Measurements from ENCODE around the gene PRSS56.

DNA sequence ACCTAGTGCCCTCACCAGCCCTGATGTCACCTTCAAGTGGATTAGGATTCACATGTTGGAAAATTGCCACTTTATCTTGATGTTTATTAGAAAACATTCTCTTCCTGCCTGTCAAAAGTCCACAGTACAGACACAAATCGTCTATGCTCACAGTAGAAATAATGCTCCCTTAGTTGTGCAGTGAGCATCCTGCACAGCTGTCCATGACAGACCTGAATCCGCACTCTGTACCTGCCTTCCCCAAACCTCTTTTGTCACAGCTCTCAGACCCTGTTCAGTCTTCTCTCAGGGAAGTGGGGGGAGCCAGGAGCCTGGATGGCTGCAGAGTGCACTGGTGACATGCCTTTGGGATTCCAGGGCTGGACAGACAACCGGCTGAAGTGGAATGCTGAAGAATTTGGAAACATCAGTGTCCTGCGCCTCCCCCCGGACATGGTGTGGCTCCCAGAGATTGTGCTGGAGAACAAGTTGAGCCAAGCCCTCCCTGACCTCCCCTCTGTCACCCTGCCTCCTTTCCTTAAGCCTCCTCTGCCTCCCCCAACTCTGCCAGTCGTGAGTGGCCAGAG is 7.8 kb downstream of the PRSS56 start:
- TF ChIP-seq, protein P1, sequence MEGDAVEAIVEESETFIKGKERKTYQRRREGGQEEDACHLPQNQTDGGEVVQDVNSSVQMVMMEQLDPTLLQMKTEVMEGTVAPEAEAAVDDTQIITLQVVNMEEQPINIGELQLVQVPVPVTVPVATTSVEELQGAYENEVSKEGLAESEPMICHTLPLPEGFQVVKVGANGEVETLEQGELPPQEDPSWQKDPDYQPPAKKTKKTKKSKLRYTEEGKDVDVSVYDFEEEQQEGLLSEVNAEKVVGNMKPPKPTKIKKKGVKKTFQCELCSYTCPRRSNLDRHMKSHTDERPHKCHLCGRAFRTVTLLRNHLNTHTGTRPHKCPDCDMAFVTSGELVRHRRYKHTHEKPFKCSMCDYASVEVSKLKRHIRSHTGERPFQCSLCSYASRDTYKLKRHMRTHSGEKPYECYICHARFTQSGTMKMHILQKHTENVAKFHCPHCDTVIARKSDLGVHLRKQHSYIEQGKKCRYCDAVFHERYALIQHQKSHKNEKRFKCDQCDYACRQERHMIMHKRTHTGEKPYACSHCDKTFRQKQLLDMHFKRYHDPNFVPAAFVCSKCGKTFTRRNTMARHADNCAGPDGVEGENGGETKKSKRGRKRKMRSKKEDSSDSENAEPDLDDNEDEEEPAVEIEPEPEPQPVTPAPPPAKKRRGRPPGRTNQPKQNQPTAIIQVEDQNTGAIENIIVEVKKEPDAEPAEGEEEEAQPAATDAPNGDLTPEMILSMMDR (IDR thresholded peaks at IDR 0.05), result no peak
- TF ChIP-seq POLR2A (IDR thresholded peaks at IDR 0.05) (no peak), EP300 (IDR thresholded peaks at IDR 0.05) (no peak)
